ENCODE measurements around the gene CYP39A1. TPM values are rescaled to one million over a fixed set of nuclear protein-coding genes. Genes with fewer than 3 reads are reported as not detected.

CYP39A1 gene
- total RNA-seq, 1 donor from 2014 or later: 6.3 TPM

GRCh38 chr6:46605091-46605797 is 47.4 kb downstream of the CYP39A1 start:
- H3K27ac ChIP-seq (ENCODE audit: low read depth, low read length): no peak overlapping the region

DNA sequence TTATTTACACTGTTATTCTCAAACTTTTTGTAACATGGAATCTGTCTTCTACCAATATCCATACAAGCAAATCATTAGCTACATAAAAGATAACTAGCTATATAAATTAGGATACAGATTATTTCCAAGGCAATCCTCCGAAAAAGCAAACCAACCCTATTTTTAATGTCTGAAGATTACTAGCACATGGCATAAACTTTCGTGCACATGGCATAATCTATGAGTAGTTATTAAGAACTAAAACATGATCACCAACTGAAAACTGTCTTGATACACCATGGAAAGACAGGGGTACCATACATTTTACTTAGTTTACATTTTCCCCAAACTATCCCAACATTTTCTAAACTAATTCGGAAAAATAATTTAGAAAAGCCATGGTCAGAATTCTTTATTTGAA is 54.4 kb downstream of the CYP39A1 start:
- no peaks in the 10 kb centered on the region for H3K27me3 ChIP-seq (ENCODE audit: control insufficient read depth in 3 of 3, insufficient read depth in 3 of 3, low read length in 3 of 3)
- no peak overlapping the region for H3K4me3 ChIP-seq (ENCODE audit: low read length in 3 of 3)
- no peaks in the 10 kb centered on the region for H3K36me3 ChIP-seq (ENCODE audit: control insufficient read depth in 3 of 3, insufficient read depth in 3 of 3, low read length in 3 of 3)
- no peaks in the 10 kb centered on the region for H3K4me1 ChIP-seq (ENCODE audit: control insufficient read depth in 3 of 3, insufficient read depth in 3 of 3, low read length in 3 of 3)
- no peak overlapping the region for H3K27ac ChIP-seq (ENCODE audit: low read depth, low read length)
- H3K9me3 ChIP-seq (ENCODE audit: control insufficient read depth in 3 of 3, low read length in 3 of 3): peaks cover 0 to 2% (median 0%) of the 10 kb centered on the region in 3 donors
- H3K9ac ChIP-seq (ENCODE audit: low read depth in 1 of 3, low read length in 3 of 3): no peak overlapping the region

More at GRCh38 chr6:46605091-46605797, 47.4 kb downstream of the CYP39A1 start:
- Histone ChIP-seq H3K27me3 (ENCODE audit: control insufficient read depth in 3 of 3, insufficient read depth in 3 of 3, low read length in 3 of 3) (no peaks in the 10 kb centered on the region), H3K9ac (ENCODE audit: low read depth in 1 of 3, low read length in 3 of 3) (no peak overlapping the region), H3K4me1 (ENCODE audit: control insufficient read depth in 3 of 3, insufficient read depth in 3 of 3, low read length in 3 of 3) (no peaks in the 10 kb centered on the region), H3K36me3 (ENCODE audit: control insufficient read depth in 3 of 3, insufficient read depth in 3 of 3, low read length in 3 of 3) (no peaks in the 10 kb centered on the region), H3K4me3 (ENCODE audit: low read length in 3 of 3) (no peak overlapping the region), H3K9me3 (ENCODE audit: control insufficient read depth in 3 of 3, low read length in 3 of 3) (no peaks in the 10 kb centered on the region)

DNA sequence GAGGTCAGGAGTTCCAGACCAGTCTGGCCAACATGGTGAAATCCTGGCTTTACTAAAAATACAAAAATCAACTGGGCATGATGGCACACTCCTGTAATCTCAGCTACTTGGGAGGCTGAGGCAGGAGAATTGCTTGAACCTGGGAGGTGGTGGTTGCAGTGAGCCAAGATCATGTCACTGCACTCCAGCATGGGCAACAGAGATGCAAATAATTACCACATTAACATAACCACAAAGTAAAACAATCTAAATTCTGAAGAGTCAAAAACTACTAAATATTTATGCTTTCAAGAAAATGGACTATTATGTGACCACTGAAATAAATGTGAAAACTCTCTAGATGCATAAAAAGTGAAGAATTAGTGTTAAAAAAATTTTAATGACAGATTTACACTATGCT is 59.9 kb downstream of the CYP39A1 start:
- no peaks in the 10 kb centered on the region for H3K4me1 ChIP-seq (ENCODE audit: control insufficient read depth in 3 of 3, insufficient read depth in 3 of 3, low read length in 3 of 3)

DNA sequence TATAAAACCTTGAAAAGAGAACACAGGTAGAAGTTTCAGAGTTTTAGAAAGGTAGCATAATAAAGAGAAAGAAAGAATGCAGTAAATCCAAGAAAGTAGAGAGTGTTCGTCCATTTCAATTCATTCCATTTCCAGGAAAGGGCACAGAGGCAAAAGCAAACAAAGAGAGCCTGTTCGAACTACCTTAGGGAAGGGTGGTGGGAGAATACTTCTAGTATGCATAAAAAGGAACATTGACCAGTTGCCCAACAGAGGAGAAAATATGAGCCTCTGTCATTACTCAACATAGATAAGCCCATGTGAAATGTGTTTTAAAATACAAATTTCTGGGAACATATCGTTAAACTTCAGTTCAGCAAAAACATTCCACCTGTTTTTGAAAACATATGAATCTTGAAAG is 60.6 kb downstream of the CYP39A1 start:
- no peaks in the 10 kb centered on the region for H3K36me3 ChIP-seq (ENCODE audit: control insufficient read depth in 3 of 3, insufficient read depth in 3 of 3, low read length in 3 of 3)

More for the DNA sequence above, 59.9 kb downstream of the CYP39A1 start:
- Histone ChIP-seq H3K27ac (ENCODE audit: low read depth, low read length) (no peak overlapping the region), H3K36me3 (ENCODE audit: control insufficient read depth in 3 of 3, insufficient read depth in 3 of 3, low read length in 3 of 3) (no peaks in the 10 kb centered on the region), H3K9me3 (ENCODE audit: control insufficient read depth in 3 of 3, low read length in 3 of 3) (peaks cover 0 to 2% (median 0%) of the 10 kb centered on the region in 3 donors), H3K4me3 (ENCODE audit: low read length in 3 of 3) (no peak overlapping the region), H3K27me3 (ENCODE audit: control insufficient read depth in 3 of 3, insufficient read depth in 3 of 3, low read length in 3 of 3) (no peaks in the 10 kb centered on the region), H3K9ac (ENCODE audit: low read depth in 1 of 3, low read length in 3 of 3) (no peak overlapping the region)

DNA sequence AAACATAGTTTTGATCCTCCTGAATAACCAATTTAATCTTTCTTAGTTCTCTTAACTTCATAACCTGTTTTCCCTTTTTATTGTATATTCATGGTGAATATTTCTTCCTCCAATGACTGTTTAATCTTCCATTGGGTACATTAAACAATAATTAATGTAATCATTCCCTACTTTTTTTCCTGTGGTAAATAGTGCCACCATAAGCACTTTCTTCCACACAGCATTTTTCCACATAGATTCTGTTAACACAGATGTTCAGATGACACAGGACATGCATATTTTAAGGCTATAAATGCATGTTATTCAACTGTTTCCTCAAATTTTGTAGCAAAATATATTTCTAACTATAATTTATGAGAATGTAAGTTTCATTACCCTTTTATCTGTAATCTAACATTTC is 61.9 kb downstream of the CYP39A1 start:
- Histone ChIP-seq H3K27ac (ENCODE audit: low read depth, low read length) (no peak overlapping the region), H3K4me3 (ENCODE audit: low read length in 3 of 3) (no peak overlapping the region), H3K9ac (ENCODE audit: low read depth in 1 of 3, low read length in 3 of 3) (no peak overlapping the region), H3K4me1 (ENCODE audit: control insufficient read depth in 3 of 3, insufficient read depth in 3 of 3, low read length in 3 of 3) (peaks cover 0 to 4% (median 0%) of the 10 kb centered on the region in 3 donors), H3K9me3 (ENCODE audit: control insufficient read depth in 3 of 3, low read length in 3 of 3) (peaks cover 0 to 2% (median 0%) of the 10 kb centered on the region in 3 donors), H3K36me3 (ENCODE audit: control insufficient read depth in 3 of 3, insufficient read depth in 3 of 3, low read length in 3 of 3) (no peaks in the 10 kb centered on the region), H3K27me3 (ENCODE audit: control insufficient read depth in 3 of 3, insufficient read depth in 3 of 3, low read length in 3 of 3) (no peaks in the 10 kb centered on the region)

More for the DNA sequence above, 60.6 kb downstream of the CYP39A1 start:
- peaks cover 0 to 2% (median 0%) of the 10 kb centered on the region in 3 donors for H3K9me3 ChIP-seq (ENCODE audit: control insufficient read depth in 3 of 3, low read length in 3 of 3)
- no peaks in the 10 kb centered on the region for H3K27me3 ChIP-seq (ENCODE audit: control insufficient read depth in 3 of 3, insufficient read depth in 3 of 3, low read length in 3 of 3)
- H3K4me1 ChIP-seq (ENCODE audit: control insufficient read depth in 3 of 3, insufficient read depth in 3 of 3, low read length in 3 of 3): peaks cover 0 to under 1% (median 0%) of the 10 kb centered on the region in 3 donors
- H3K27ac ChIP-seq (ENCODE audit: low read depth, low read length): no peak overlapping the region
- no peak overlapping the region for H3K4me3 ChIP-seq (ENCODE audit: low read length in 3 of 3)
- no peak overlapping the region for H3K9ac ChIP-seq (ENCODE audit: low read depth in 1 of 3, low read length in 3 of 3)

- Histone ChIP-seq H3K27me3 (ENCODE audit: control insufficient read depth in 3 of 3, insufficient read depth in 3 of 3, low read length in 3 of 3) (no peaks in the 10 kb centered on the region), H3K36me3 (ENCODE audit: control insufficient read depth in 3 of 3, insufficient read depth in 3 of 3, low read length in 3 of 3) (no peaks in the 10 kb centered on the region), H3K9me3 (ENCODE audit: control insufficient read depth in 3 of 3, low read length in 3 of 3) (no peaks in the 10 kb centered on the region), H3K4me3 (ENCODE audit: low read length in 3 of 3) (no peak overlapping the region), H3K9ac (ENCODE audit: low read depth in 1 of 3, low read length in 3 of 3) (no peak overlapping the region), H3K4me1 (ENCODE audit: control insufficient read depth in 3 of 3, insufficient read depth in 3 of 3, low read length in 3 of 3) (peaks cover 0 to 4% (median 2%) of the 10 kb centered on the region in 3 donors), H3K27ac (ENCODE audit: low read depth, low read length) (no peak overlapping the region)
Measured at GRCh38 chr6:46586906-46587305, 65.7 kb downstream of the CYP39A1 start.

DNA sequence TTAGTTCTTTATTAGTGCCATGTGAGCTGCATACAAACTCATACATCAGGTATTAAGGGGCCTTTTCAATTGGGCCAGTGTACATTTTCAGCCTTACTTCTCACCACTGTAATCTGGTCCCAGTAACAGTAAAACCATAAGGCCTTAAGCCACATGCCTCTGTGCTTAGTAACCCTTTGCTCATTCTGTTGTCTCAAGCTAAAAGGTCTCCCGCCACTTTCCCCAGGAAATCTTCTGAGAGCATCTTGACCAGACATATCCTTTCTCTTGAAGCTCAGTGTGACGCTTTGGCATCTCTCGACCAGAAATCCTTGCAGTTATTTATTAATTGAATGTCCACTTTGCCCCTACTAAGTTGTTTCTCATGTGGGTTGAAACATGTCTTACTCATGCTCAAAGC is 68.0 kb downstream of the CYP39A1 start:
- Histone ChIP-seq H3K4me1 (ENCODE audit: control insufficient read depth in 3 of 3, insufficient read depth in 3 of 3, low read length in 3 of 3) (peaks cover 0 to 4% (median 2%) of the 10 kb centered on the region in 3 donors), H3K9me3 (ENCODE audit: control insufficient read depth in 3 of 3, low read length in 3 of 3) (no peaks in the 10 kb centered on the region), H3K36me3 (ENCODE audit: control insufficient read depth in 3 of 3, insufficient read depth in 3 of 3, low read length in 3 of 3) (no peaks in the 10 kb centered on the region), H3K27me3 (ENCODE audit: control insufficient read depth in 3 of 3, insufficient read depth in 3 of 3, low read length in 3 of 3) (no peaks in the 10 kb centered on the region), H3K9ac (ENCODE audit: low read depth in 1 of 3, low read length in 3 of 3) (no peak overlapping the region), H3K4me3 (ENCODE audit: low read length in 3 of 3) (no peak overlapping the region), H3K27ac (ENCODE audit: low read depth, low read length) (no peak overlapping the region)

DNA sequence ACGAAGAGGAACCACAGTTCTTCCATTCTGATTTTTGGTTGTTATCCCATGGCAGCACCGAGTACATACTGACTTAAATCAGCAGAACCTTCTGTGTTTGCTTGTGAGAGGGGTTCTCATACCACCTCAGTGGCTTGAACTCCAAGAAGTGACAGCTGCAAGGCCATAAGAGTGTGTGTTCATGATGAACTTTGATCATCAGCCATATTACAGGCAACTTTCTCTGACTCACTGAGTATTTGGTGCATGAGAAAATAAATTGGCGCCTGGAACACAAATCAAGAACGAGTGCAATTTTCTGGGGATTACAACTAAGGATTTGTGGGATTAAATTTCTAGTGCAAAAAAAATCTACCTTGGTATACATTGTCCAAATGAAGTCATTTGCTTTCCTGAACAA is 68.9 kb downstream of the CYP39A1 start:
- Histone ChIP-seq H3K9ac (ENCODE audit: low read depth in 1 of 3, low read length in 3 of 3) (no peak overlapping the region), H3K27me3 (ENCODE audit: control insufficient read depth in 3 of 3, insufficient read depth in 3 of 3, low read length in 3 of 3) (no peaks in the 10 kb centered on the region), H3K4me1 (ENCODE audit: control insufficient read depth in 3 of 3, insufficient read depth in 3 of 3, low read length in 3 of 3) (peaks cover 0 to 4% (median 2%) of the 10 kb centered on the region in 3 donors), H3K4me3 (ENCODE audit: low read length in 3 of 3) (no peak overlapping the region), H3K9me3 (ENCODE audit: control insufficient read depth in 3 of 3, low read length in 3 of 3) (no peaks in the 10 kb centered on the region), H3K27ac (ENCODE audit: low read depth, low read length) (no peak overlapping the region), H3K36me3 (ENCODE audit: control insufficient read depth in 3 of 3, insufficient read depth in 3 of 3, low read length in 3 of 3) (no peaks in the 10 kb centered on the region)

GRCh38 chr6:46583081-46583480 is 69.5 kb downstream of the CYP39A1 start:
- peaks cover 0 to 4% (median 2%) of the 10 kb centered on the region in 3 donors for H3K4me1 ChIP-seq (ENCODE audit: control insufficient read depth in 3 of 3, insufficient read depth in 3 of 3, low read length in 3 of 3)
- no peaks in the 10 kb centered on the region for H3K36me3 ChIP-seq (ENCODE audit: control insufficient read depth in 3 of 3, insufficient read depth in 3 of 3, low read length in 3 of 3)
- no peaks in the 10 kb centered on the region for H3K9me3 ChIP-seq (ENCODE audit: control insufficient read depth in 3 of 3, low read length in 3 of 3)
- H3K27me3 ChIP-seq (ENCODE audit: control insufficient read depth in 3 of 3, insufficient read depth in 3 of 3, low read length in 3 of 3): no peaks in the 10 kb centered on the region
- no peak overlapping the region for H3K4me3 ChIP-seq (ENCODE audit: low read length in 3 of 3)
- H3K27ac ChIP-seq (ENCODE audit: low read depth, low read length): no peak overlapping the region
- no peak overlapping the region for H3K9ac ChIP-seq (ENCODE audit: low read depth in 1 of 3, low read length in 3 of 3)

- Histone ChIP-seq H3K9ac (ENCODE audit: low read depth in 1 of 3, low read length in 3 of 3) (no peak overlapping the region), H3K4me3 (ENCODE audit: low read length in 3 of 3) (no peak overlapping the region), H3K36me3 (ENCODE audit: control insufficient read depth in 3 of 3, insufficient read depth in 3 of 3, low read length in 3 of 3) (no peaks in the 10 kb centered on the region), H3K4me1 (ENCODE audit: control insufficient read depth in 3 of 3, insufficient read depth in 3 of 3, low read length in 3 of 3) (peaks cover 0 to 2% (median 0%) of the 10 kb centered on the region in 3 donors), H3K9me3 (ENCODE audit: control insufficient read depth in 3 of 3, low read length in 3 of 3) (no peaks in the 10 kb centered on the region), H3K27ac (ENCODE audit: low read depth, low read length) (no peak overlapping the region), H3K27me3 (ENCODE audit: control insufficient read depth in 3 of 3, insufficient read depth in 3 of 3, low read length in 3 of 3) (no peaks in the 10 kb centered on the region)
Measured at GRCh38 chr6:46581459-46582177, 71.0 kb downstream of the CYP39A1 start.

Data from skeletal muscle tissue (tissue), 4 donors.